ENCODE data around the gene POU6F2. TPM values are rescaled to one million over a fixed set of nuclear protein-coding genes. Genes with fewer than 3 reads are reported as not detected.

POU6F2 gene
- total RNA-seq, 1 donor from 2014 or later, result 1.1 TPM

GRCh38 chr7:39154815-39155214 lies 177.1 kb downstream of the POU6F2 start:
- H3K27me3 Mint-ChIP-seq (ENCODE audit: unreplicated experiment), result no peaks in the 10 kb centered on the region
- no peak overlapping the region for H3K4me3 Mint-ChIP-seq (ENCODE audit: unreplicated experiment)
- no peaks in the 10 kb centered on the region for H3K9me3 Mint-ChIP-seq (ENCODE audit: unreplicated experiment)
- no peak for TF ChIP-seq CTCF (IDR thresholded peaks at IDR 0.05; ENCODE audit: unreplicated experiment)
- no peaks in the 10 kb centered on the region for H3K36me3 Mint-ChIP-seq (ENCODE audit: low read depth, unreplicated experiment)
- no peaks in the 10 kb centered on the region for H3K4me1 Mint-ChIP-seq (ENCODE audit: unreplicated experiment)
- DNase-seq (ENCODE audit: low spot score), result no peak
- H3K27ac Mint-ChIP-seq (ENCODE audit: unreplicated experiment), result no peak overlapping the region

- Mint-ChIP-seq H3K4me3 (ENCODE audit: unreplicated experiment) (no peak overlapping the region), H3K4me1 (ENCODE audit: unreplicated experiment) (no peaks in the 10 kb centered on the region), H3K36me3 (ENCODE audit: low read depth, unreplicated experiment) (no peaks in the 10 kb centered on the region), H3K27ac (ENCODE audit: unreplicated experiment) (no peak overlapping the region), H3K27me3 (ENCODE audit: unreplicated experiment) (peaks cover 1% of the 10 kb centered on the region), H3K9me3 (ENCODE audit: unreplicated experiment) (no peaks in the 10 kb centered on the region)
- no peak for DNase-seq (ENCODE audit: low spot score)
- TF ChIP-seq CTCF (IDR thresholded peaks at IDR 0.05; ENCODE audit: unreplicated experiment), result no peak
These were observed 180.7 kb downstream of the POU6F2 start for GRCh38 chr7:39158367-39158766.

- Mint-ChIP-seq H3K9me3 (ENCODE audit: unreplicated experiment) (no peaks in the 10 kb centered on the region), H3K27me3 (ENCODE audit: unreplicated experiment) (peaks cover 1% of the 10 kb centered on the region), H3K36me3 (ENCODE audit: low read depth, unreplicated experiment) (no peaks in the 10 kb centered on the region), H3K4me1 (ENCODE audit: unreplicated experiment) (no peaks in the 10 kb centered on the region), H3K27ac (ENCODE audit: unreplicated experiment) (no peak overlapping the region), H3K4me3 (ENCODE audit: unreplicated experiment) (no peak overlapping the region)
- no peak for DNase-seq (ENCODE audit: low spot score)
- TF ChIP-seq CTCF (IDR thresholded peaks at IDR 0.05; ENCODE audit: unreplicated experiment), result no peak
These were observed 184.2 kb downstream of the POU6F2 start for GRCh38 chr7:39161903-39162302.

- DNase-seq (ENCODE audit: low spot score), result no peak
- no peak overlapping the region for H3K27ac Mint-ChIP-seq (ENCODE audit: unreplicated experiment)
- H3K9me3 Mint-ChIP-seq (ENCODE audit: unreplicated experiment), result no peaks in the 10 kb centered on the region
- TF ChIP-seq CTCF (IDR thresholded peaks at IDR 0.05; ENCODE audit: unreplicated experiment), result no peak
- no peaks in the 10 kb centered on the region for H3K36me3 Mint-ChIP-seq (ENCODE audit: low read depth, unreplicated experiment)
- H3K4me3 Mint-ChIP-seq (ENCODE audit: unreplicated experiment), result no peak overlapping the region
- no peaks in the 10 kb centered on the region for H3K4me1 Mint-ChIP-seq (ENCODE audit: unreplicated experiment)
- peaks cover 1% of the 10 kb centered on the region for H3K27me3 Mint-ChIP-seq (ENCODE audit: unreplicated experiment)
These were observed 187.2 kb downstream of the POU6F2 start for GRCh38 chr7:39164887-39165286.

- no peak overlapping the region for H3K4me3 Mint-ChIP-seq (ENCODE audit: unreplicated experiment)
- H3K36me3 Mint-ChIP-seq (ENCODE audit: low read depth, unreplicated experiment), result no peaks in the 10 kb centered on the region
- H3K27me3 Mint-ChIP-seq (ENCODE audit: unreplicated experiment), result no peaks in the 10 kb centered on the region
- TF ChIP-seq CTCF (IDR thresholded peaks at IDR 0.05; ENCODE audit: unreplicated experiment), result no peak
- DNase-seq (ENCODE audit: low spot score), result no peak
- no peak overlapping the region for H3K27ac Mint-ChIP-seq (ENCODE audit: unreplicated experiment)
- no peaks in the 10 kb centered on the region for H3K9me3 Mint-ChIP-seq (ENCODE audit: unreplicated experiment)
- no peaks in the 10 kb centered on the region for H3K4me1 Mint-ChIP-seq (ENCODE audit: unreplicated experiment)
These were observed 190.8 kb downstream of the POU6F2 start for GRCh38 chr7:39168403-39169098.
